H1 (cell line): ENCODE results near the gene ADAM12. TPM values are rescaled to one million over a fixed set of nuclear protein-coding genes. Genes with fewer than 3 reads are reported as not detected.

Experiments used
- BACH1 ChIP-seq: IDR thresholded peaks from 2 replicates; pipeline ENCODE4 v1.6.1; 2012; ENCODE audit warnings: low read length, improper control_type of control experiment
- CHD2 ChIP-seq: IDR thresholded peaks from 2 replicates; pipeline ENCODE4 v1.6.1; 2012; ENCODE audit warnings: low read length, improper control_type of control experiment
- EZH2 ChIP-seq: fragments of 200-600 bp; sonication (generic); IDR thresholded peaks from 2 replicates; pipeline ENCODE4 v1.7.1; 2012; ENCODE audit warnings: low read depth, mild to moderate bottlenecking, moderate library complexity, low read length, inconsistent platforms; ENCODE audit not compliant: severe bottlenecking
- POLR2A ChIP-seq, 2 experiments: IDR thresholded peaks; 1 replicate in 1 of 2; 2 replicates in 1 of 2; pipeline ENCODE4 v1.6.1; 2011; ENCODE audit warnings: low read depth in 2 of 2, low read length in 2 of 2, mild to moderate bottlenecking in 2 of 2; ENCODE audit errors: control extremely low read depth in 1 of 2
- RBBP5 ChIP-seq: IDR thresholded peaks from 2 replicates; pipeline ENCODE4 v1.7.1; 2012; ENCODE audit warnings: low read depth, mild to moderate bottlenecking, inconsistent platforms, low read length, moderate library complexity, borderline replicate concordance
- SIX5 ChIP-seq: IDR thresholded peaks from 2 replicates; pipeline ENCODE4 v1.6.1; 2011; ENCODE audit warnings: mild to moderate bottlenecking, low read depth, low read length
- SRF ChIP-seq: IDR thresholded peaks from 2 replicates; pipeline ENCODE4 v1.6.1; 2011; ENCODE audit warnings: mild to moderate bottlenecking, low read depth, low read length, moderate library complexity
- polyA plus RNA-seq, 7 experiments: library from polyadenylated mRNA; depleted of rRNA in 3 of 7; stranded (reverse) in 5 of 7; unstranded in 2 of 7; fragments of >200 nt in 5 of 7; fragments of 200-250 nt in 2 of 7; gene quantifications; 1 replicate in 5 of 7; 2 replicates in 1 of 7; 4 replicates in 1 of 7; pipeline versions ENCODE4 v1.2.1 to v1.2.3, GENCODE V29; 2011 to 2013; ENCODE audit warnings: missing spikeins in 2 of 7, mixed read lengths in 2 of 7
- total RNA-seq: library from RNA; stranded (reverse); fragmentation: NEBNext Ultra II Directional; extraction: Animal tissue kit (Norgen Biotek cat#: 25700); gene quantifications from 2 replicates; pipeline ENCODE4 v1.2.1, GENCODE V29; 2021
- TF ChIP-seq, protein P1 (sequence below): fragments of 300-600 bp; sonication (generic); IDR thresholded peaks from 2 replicates; pipeline ENCODE4 v1.7.1; 2012; ENCODE audit warnings: low read length, moderate library complexity, mild to moderate bottlenecking, inconsistent platforms; ENCODE audit not compliant: insufficient replicate concordance

The ADAM12 gene
- total and polyA plus RNA-seq, 2 of the 8 experiments (the other 6 are each of a cell fraction or from before 2014, with no cell fraction given): 0.07 to 0.17 TPM

DNA sequence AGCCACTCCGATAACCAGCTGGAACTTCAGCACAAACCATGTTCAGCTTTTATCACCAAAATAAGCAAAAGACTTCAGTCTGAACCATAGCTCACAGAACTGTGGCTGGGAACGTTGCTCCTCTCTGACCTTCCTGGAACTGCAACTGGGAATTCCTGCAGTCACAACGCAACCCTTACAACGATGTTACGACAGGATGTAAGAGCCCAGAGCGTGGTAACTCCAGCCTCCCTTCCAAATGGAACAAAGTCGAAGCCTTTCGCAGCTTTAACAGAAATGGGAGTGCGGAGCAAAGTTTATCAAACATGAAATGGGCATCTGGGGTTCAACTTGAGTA is 162.6 kb downstream of the ADAM12 start (continued):
- TF ChIP-seq, protein P1, sequence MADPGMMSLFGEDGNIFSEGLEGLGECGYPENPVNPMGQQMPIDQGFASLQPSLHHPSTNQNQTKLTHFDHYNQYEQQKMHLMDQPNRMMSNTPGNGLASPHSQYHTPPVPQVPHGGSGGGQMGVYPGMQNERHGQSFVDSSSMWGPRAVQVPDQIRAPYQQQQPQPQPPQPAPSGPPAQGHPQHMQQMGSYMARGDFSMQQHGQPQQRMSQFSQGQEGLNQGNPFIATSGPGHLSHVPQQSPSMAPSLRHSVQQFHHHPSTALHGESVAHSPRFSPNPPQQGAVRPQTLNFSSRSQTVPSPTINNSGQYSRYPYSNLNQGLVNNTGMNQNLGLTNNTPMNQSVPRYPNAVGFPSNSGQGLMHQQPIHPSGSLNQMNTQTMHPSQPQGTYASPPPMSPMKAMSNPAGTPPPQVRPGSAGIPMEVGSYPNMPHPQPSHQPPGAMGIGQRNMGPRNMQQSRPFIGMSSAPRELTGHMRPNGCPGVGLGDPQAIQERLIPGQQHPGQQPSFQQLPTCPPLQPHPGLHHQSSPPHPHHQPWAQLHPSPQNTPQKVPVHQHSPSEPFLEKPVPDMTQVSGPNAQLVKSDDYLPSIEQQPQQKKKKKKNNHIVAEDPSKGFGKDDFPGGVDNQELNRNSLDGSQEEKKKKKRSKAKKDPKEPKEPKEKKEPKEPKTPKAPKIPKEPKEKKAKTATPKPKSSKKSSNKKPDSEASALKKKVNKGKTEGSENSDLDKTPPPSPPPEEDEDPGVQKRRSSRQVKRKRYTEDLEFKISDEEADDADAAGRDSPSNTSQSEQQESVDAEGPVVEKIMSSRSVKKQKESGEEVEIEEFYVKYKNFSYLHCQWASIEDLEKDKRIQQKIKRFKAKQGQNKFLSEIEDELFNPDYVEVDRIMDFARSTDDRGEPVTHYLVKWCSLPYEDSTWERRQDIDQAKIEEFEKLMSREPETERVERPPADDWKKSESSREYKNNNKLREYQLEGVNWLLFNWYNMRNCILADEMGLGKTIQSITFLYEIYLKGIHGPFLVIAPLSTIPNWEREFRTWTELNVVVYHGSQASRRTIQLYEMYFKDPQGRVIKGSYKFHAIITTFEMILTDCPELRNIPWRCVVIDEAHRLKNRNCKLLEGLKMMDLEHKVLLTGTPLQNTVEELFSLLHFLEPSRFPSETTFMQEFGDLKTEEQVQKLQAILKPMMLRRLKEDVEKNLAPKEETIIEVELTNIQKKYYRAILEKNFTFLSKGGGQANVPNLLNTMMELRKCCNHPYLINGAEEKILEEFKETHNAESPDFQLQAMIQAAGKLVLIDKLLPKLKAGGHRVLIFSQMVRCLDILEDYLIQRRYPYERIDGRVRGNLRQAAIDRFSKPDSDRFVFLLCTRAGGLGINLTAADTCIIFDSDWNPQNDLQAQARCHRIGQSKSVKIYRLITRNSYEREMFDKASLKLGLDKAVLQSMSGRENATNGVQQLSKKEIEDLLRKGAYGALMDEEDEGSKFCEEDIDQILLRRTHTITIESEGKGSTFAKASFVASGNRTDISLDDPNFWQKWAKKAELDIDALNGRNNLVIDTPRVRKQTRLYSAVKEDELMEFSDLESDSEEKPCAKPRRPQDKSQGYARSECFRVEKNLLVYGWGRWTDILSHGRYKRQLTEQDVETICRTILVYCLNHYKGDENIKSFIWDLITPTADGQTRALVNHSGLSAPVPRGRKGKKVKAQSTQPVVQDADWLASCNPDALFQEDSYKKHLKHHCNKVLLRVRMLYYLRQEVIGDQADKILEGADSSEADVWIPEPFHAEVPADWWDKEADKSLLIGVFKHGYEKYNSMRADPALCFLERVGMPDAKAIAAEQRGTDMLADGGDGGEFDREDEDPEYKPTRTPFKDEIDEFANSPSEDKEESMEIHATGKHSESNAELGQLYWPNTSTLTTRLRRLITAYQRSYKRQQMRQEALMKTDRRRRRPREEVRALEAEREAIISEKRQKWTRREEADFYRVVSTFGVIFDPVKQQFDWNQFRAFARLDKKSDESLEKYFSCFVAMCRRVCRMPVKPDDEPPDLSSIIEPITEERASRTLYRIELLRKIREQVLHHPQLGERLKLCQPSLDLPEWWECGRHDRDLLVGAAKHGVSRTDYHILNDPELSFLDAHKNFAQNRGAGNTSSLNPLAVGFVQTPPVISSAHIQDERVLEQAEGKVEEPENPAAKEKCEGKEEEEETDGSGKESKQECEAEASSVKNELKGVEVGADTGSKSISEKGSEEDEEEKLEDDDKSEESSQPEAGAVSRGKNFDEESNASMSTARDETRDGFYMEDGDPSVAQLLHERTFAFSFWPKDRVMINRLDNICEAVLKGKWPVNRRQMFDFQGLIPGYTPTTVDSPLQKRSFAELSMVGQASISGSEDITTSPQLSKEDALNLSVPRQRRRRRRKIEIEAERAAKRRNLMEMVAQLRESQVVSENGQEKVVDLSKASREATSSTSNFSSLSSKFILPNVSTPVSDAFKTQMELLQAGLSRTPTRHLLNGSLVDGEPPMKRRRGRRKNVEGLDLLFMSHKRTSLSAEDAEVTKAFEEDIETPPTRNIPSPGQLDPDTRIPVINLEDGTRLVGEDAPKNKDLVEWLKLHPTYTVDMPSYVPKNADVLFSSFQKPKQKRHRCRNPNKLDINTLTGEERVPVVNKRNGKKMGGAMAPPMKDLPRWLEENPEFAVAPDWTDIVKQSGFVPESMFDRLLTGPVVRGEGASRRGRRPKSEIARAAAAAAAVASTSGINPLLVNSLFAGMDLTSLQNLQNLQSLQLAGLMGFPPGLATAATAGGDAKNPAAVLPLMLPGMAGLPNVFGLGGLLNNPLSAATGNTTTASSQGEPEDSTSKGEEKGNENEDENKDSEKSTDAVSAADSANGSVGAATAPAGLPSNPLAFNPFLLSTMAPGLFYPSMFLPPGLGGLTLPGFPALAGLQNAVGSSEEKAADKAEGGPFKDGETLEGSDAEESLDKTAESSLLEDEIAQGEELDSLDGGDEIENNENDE: no peak
- TF ChIP-seq RBBP5: no peak
- TF ChIP-seq CHD2: no peak
- no peak for TF ChIP-seq EZH2
- TF ChIP-seq SRF: no peak
- no peak for TF ChIP-seq SIX5
- no peak for TF ChIP-seq BACH1
- TF ChIP-seq POLR2A (IDR thresholded peaks at IDR 0.05; ENCODE audit: control extremely low read depth in 1 of 2, low read depth in 2 of 2, low read length in 2 of 2): no peak
